HepG2 (cell line): Measurements from ENCODE around the gene CDCA5. TPM values are rescaled to one million over a fixed set of nuclear protein-coding genes. Genes with fewer than 3 reads are reported as not detected.

Experiments
- ARNTL ChIP-seq: sonication (generic); formaldehyde crosslinking; IDR thresholded peaks from 2 replicates; pipeline ENCODE4 v1.4.0; 2020; ENCODE audit warnings: mild to moderate bottlenecking, missing genetic modification reagents
- FOXP1 ChIP-seq, 2 experiments: fragments of 450-650 bp in 1 of 2; IDR thresholded peaks; 2 replicates each; pipeline ENCODE4 v1.6.1; 2017 to 2018; ENCODE audit warnings: antibody characterized with exemption in 1 of 2
- HNRNPLL ChIP-seq: fragments of 200-400 bp; formaldehyde crosslinking; IDR thresholded peaks from 2 replicates; pipeline ENCODE4 v1.6.1; 2017; ENCODE audit warnings: mild to moderate bottlenecking, low read depth, low read length; ENCODE audit not compliant: poor library complexity, severe bottlenecking
- JDP2 ChIP-seq: sonication (generic); formaldehyde crosslinking; IDR thresholded peaks from 2 replicates; pipeline ENCODE4 v1.8.1; 2022; ENCODE audit warnings: missing genetic modification reagents, borderline replicate concordance
- KLF11 ChIP-seq: IDR thresholded peaks from 2 replicates; pipeline ENCODE4 v1.6.1; 2016; ENCODE audit warnings: missing compliant biosample characterization
- NFYB ChIP-seq: sonication (generic); formaldehyde crosslinking; IDR thresholded peaks from 2 replicates; pipeline ENCODE4 v1.4.0; 2020; ENCODE audit warnings: missing genetic modification reagents
- SAFB2 ChIP-seq: sonication (generic); formaldehyde crosslinking; IDR thresholded peaks from 2 replicates; pipeline ENCODE4 v1.5.1; 2020; ENCODE audit warnings: missing genetic modification reagents, low read depth, mild to moderate bottlenecking, borderline replicate concordance
- SATB2 ChIP-seq: sonication (generic); formaldehyde crosslinking; IDR thresholded peaks from 2 replicates; pipeline ENCODE4 v1.5.0; 2020; ENCODE audit warnings: missing genetic modification reagents
- ZC3H13 ChIP-seq: sonication (generic); formaldehyde crosslinking; IDR thresholded peaks from 2 replicates; pipeline ENCODE4 v1.8.1; 2023; ENCODE audit warnings: mild to moderate bottlenecking, missing genetic modification reagents, moderate library complexity
- ZNF350 ChIP-seq: sonication (generic); formaldehyde crosslinking; IDR thresholded peaks from 2 replicates; pipeline ENCODE4 v1.4.0; 2020; ENCODE audit warnings: mild to moderate bottlenecking, low read depth, missing genetic modification reagents, borderline replicate concordance
- ZNF720 ChIP-seq: sonication (generic); formaldehyde crosslinking; IDR thresholded peaks from 2 replicates; pipeline ENCODE4 v1.4.0; 2020; ENCODE audit warnings: missing genetic modification reagents
- ZZZ3 ChIP-seq: sonication (generic); formaldehyde crosslinking; IDR thresholded peaks from 2 replicates; pipeline ENCODE4 v1.4.0; 2020; ENCODE audit warnings: missing genetic modification reagents, mild to moderate bottlenecking, borderline replicate concordance
- polyA plus RNA-seq, 8 experiments: library from polyadenylated mRNA; depleted of rRNA in 3 of 8; stranded (reverse) in 7 of 8; unstranded in 1 of 8; fragments of >200 nt; fragmentation: Illumina TruSeq in 4 of 8; extraction: Trizol in 4 of 8; gene quantifications; 2 replicates each; pipeline versions ENCODE4 v1.2.1 to v1.2.3, GENCODE V29; 2011 to 2016; ENCODE audit warnings: low read depth in 4 of 8, missing spikeins in 1 of 8, mixed read lengths in 1 of 8; ENCODE audit not compliant: insufficient read depth in 1 of 8
- total RNA-seq, 5 experiments: library from RNA; depleted of rRNA; stranded (reverse); fragments of >200 nt; fragmentation: Illumina TruSeq; extraction: Trizol; gene quantifications; 2 replicates each; pipeline ENCODE4 v1.2.3, GENCODE V29; 2016; ENCODE audit warnings: low read depth in 1 of 5
- TF ChIP-seq, protein P1 (sequence below): sonication (generic); formaldehyde crosslinking; IDR thresholded peaks from 2 replicates; pipeline ENCODE4 v1.4.0; 2020; ENCODE audit warnings: mild to moderate bottlenecking, missing genetic modification reagents
- TF ChIP-seq, protein P2 (sequence below): sonication (generic); formaldehyde crosslinking; IDR thresholded peaks from 2 replicates; pipeline ENCODE4 v1.4.0; 2020; ENCODE audit warnings: missing genetic modification reagents
- TF ChIP-seq, protein P3 (sequence below): sonication (generic); formaldehyde crosslinking; IDR thresholded peaks from 2 replicates; pipeline ENCODE4 v1.4.0; 2020; ENCODE audit warnings: mild to moderate bottlenecking, missing genetic modification reagents
- TF ChIP-seq, protein P4 (sequence below): sonication (generic); formaldehyde crosslinking; IDR thresholded peaks from 2 replicates; pipeline ENCODE4 v1.8.0; 2022; ENCODE audit warnings: missing genetic modification reagents, mild to moderate bottlenecking, borderline replicate concordance
- TF ChIP-seq, protein P5 (sequence below): sonication (generic); formaldehyde crosslinking; IDR thresholded peaks from 2 replicates; pipeline ENCODE4 v1.4.0; 2020; ENCODE audit warnings: mild to moderate bottlenecking, missing genetic modification reagents
- TF ChIP-seq, protein P6 (sequence below): sonication (generic); formaldehyde crosslinking; IDR thresholded peaks from 2 replicates; pipeline ENCODE4 v1.5.0; 2020; ENCODE audit warnings: mild to moderate bottlenecking, missing genetic modification reagents
- TF ChIP-seq, protein P7 (sequence below): sonication (generic); formaldehyde crosslinking; IDR thresholded peaks from 2 replicates; pipeline ENCODE4 v1.8.0; 2022; ENCODE audit warnings: missing genetic modification reagents, mild to moderate bottlenecking, inconsistent platforms, borderline replicate concordance

CDCA5 gene
- total and polyA plus RNA-seq, 2 of the 13 experiments (the other 11 are each of a cell fraction or from before 2014, with no cell fraction given): 13.5 to 50.6 TPM

DNA sequence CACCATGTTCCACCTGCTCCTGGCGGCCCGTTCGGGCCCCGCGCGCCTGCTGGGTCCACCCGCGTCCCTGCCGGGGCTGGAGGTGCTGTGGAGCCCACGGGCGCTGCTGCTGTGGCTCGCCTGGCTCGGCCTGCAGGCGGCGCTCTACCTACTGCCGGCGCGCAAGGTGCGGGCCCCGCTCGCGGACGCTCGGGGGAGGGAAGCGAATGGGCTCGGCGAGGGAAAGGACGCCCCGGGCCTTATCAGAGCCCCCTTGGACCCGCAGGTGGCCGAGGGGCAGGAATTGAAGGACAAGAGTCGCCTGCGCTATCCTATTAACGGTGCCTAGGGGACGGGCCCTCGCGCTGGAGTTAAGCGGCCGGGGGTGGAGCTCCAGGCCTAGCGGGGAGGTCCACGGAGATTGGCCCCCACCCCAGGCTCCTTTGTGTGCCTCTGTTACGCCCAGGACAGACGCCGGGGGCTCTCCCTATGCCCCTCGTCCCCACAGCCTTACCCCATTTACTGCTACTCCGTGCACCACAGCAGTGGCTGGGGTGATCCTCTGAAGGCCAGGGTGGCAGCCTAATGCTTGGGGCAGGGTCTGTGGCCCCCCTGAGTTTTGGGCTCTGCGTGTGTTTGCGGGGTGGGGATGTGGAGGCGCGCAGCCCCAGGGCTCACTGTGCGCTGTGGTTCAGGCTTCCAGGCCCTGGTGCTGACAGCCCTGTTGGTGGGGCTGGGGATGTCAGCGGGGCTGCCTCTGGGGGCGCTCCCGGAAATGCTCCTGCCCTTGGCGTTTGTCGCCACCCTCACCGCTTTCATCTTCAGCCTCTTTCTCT, 28.9 kb upstream of the CDCA5 start (continued):
- TF ChIP-seq FOXP1 (IDR thresholded peaks at IDR 0.05): no peak
- TF ChIP-seq FOXP1 (CRISPR knock-in tag; IDR thresholded peaks at IDR 0.05): no peak
- TF ChIP-seq, protein P1, sequence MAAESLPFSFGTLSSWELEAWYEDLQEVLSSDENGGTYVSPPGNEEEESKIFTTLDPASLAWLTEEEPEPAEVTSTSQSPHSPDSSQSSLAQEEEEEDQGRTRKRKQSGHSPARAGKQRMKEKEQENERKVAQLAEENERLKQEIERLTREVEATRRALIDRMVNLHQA: no peak
- TF ChIP-seq ZNF350 (CRISPR knock-in tag): peak; percentile 26; the same call in 1 of the 2 replicates
- no peak for TF ChIP-seq NFYB (CRISPR knock-in tag)
- TF ChIP-seq HNRNPLL: peak; percentile 56
- TF ChIP-seq SAFB2 (CRISPR knock-in tag): 0 out of 2 replicates have a peak, but pooled peaks have one; percentile 4
- TF ChIP-seq, protein P2, sequence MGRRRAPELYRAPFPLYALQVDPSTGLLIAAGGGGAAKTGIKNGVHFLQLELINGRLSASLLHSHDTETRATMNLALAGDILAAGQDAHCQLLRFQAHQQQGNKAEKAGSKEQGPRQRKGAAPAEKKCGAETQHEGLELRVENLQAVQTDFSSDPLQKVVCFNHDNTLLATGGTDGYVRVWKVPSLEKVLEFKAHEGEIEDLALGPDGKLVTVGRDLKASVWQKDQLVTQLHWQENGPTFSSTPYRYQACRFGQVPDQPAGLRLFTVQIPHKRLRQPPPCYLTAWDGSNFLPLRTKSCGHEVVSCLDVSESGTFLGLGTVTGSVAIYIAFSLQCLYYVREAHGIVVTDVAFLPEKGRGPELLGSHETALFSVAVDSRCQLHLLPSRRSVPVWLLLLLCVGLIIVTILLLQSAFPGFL: no peak
- TF ChIP-seq, protein P3, sequence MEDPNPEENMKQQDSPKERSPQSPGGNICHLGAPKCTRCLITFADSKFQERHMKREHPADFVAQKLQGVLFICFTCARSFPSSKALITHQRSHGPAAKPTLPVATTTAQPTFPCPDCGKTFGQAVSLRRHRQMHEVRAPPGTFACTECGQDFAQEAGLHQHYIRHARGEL (CRISPR knock-in tag): no peak
- no peak for TF ChIP-seq ZNF720 (CRISPR knock-in tag)
- TF ChIP-seq, protein P4, sequence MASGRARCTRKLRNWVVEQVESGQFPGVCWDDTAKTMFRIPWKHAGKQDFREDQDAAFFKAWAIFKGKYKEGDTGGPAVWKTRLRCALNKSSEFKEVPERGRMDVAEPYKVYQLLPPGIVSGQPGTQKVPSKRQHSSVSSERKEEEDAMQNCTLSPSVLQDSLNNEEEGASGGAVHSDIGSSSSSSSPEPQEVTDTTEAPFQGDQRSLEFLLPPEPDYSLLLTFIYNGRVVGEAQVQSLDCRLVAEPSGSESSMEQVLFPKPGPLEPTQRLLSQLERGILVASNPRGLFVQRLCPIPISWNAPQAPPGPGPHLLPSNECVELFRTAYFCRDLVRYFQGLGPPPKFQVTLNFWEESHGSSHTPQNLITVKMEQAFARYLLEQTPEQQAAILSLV (CRISPR knock-in tag): no peak
- TF ChIP-seq, protein P5, sequence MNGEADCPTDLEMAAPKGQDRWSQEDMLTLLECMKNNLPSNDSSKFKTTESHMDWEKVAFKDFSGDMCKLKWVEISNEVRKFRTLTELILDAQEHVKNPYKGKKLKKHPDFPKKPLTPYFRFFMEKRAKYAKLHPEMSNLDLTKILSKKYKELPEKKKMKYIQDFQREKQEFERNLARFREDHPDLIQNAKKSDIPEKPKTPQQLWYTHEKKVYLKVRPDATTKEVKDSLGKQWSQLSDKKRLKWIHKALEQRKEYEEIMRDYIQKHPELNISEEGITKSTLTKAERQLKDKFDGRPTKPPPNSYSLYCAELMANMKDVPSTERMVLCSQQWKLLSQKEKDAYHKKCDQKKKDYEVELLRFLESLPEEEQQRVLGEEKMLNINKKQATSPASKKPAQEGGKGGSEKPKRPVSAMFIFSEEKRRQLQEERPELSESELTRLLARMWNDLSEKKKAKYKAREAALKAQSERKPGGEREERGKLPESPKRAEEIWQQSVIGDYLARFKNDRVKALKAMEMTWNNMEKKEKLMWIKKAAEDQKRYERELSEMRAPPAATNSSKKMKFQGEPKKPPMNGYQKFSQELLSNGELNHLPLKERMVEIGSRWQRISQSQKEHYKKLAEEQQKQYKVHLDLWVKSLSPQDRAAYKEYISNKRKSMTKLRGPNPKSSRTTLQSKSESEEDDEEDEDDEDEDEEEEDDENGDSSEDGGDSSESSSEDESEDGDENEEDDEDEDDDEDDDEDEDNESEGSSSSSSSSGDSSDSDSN: peak; percentile 77; the same call in 1 of the 2 replicates
- TF ChIP-seq ZZZ3 (CRISPR knock-in tag): no peak
- no peak for TF ChIP-seq SATB2 (CRISPR knock-in tag)
- TF ChIP-seq KLF11 (CRISPR knock-in tag): no peak
- TF ChIP-seq, protein P6, sequence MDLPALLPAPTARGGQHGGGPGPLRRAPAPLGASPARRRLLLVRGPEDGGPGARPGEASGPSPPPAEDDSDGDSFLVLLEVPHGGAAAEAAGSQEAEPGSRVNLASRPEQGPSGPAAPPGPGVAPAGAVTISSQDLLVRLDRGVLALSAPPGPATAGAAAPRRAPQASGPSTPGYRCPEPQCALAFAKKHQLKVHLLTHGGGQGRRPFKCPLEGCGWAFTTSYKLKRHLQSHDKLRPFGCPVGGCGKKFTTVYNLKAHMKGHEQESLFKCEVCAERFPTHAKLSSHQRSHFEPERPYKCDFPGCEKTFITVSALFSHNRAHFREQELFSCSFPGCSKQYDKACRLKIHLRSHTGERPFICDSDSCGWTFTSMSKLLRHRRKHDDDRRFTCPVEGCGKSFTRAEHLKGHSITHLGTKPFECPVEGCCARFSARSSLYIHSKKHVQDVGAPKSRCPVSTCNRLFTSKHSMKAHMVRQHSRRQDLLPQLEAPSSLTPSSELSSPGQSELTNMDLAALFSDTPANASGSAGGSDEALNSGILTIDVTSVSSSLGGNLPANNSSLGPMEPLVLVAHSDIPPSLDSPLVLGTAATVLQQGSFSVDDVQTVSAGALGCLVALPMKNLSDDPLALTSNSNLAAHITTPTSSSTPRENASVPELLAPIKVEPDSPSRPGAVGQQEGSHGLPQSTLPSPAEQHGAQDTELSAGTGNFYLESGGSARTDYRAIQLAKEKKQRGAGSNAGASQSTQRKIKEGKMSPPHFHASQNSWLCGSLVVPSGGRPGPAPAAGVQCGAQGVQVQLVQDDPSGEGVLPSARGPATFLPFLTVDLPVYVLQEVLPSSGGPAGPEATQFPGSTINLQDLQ (CRISPR knock-in tag): no peak
- TF ChIP-seq, protein P7, sequence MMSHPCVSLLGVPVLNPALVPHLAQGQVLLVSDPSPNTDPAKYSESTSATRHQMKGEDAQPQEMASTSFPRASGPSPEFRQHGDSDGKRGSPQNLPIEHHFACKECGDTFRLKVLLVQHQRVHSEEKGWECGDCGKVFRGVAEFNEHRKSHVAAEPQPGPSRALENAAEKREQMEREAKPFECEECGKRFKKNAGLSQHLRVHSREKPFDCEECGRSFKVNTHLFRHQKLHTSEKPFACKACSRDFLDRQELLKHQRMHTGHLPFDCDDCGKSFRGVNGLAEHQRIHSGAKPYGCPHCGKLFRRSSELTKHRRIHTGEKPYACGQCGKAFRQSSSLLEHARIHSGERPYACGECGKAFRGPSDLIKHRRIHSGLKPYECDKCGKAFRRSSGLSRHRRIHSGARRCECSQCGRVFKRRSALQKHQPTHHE (CRISPR knock-in tag): 0 out of 2 replicates have a peak, but pooled peaks have one; percentile 32
- no peak for TF ChIP-seq JDP2 (CRISPR knock-in tag)
- TF ChIP-seq ARNTL (CRISPR knock-in tag): 0 out of 2 replicates have a peak, but pooled peaks have one; percentile 3
- TF ChIP-seq ZC3H13 (CRISPR knock-in tag): peak; percentile 61; the same call in 1 of the 2 replicates
